Neural cell (in vitro differentiated cells): ENCODE results near the gene KRTAP12-2.

ENCODE experiments used
- EP300 ChIP-seq: fragments of 450-650 bp; conservative IDR thresholded peaks from 2 replicates; pipeline ENCODE4 v1.6.1; 2014; ENCODE audit warnings: antibody characterized with exemption, mild to moderate bottlenecking, moderate library complexity; ENCODE audit not compliant: poor library complexity, severe bottlenecking
- EZH2 ChIP-seq: fragments of 200-600, 300-800 bp; shearing (Covaris generic), sonication (generic); IDR thresholded peaks from 2 replicates; pipeline ENCODE4 v1.6.1; 2014; ENCODE audit warnings: antibody characterized with exemption, low read length, borderline replicate concordance, mild to moderate bottlenecking; ENCODE audit not compliant: insufficient read depth, poor library complexity, severe bottlenecking
- POLR2AphosphoS5 ChIP-seq: IDR thresholded peaks from 2 replicates; pipeline ENCODE4 v1.6.1; 2012
- TAF1 ChIP-seq: IDR thresholded peaks from 2 replicates; pipeline ENCODE4 v1.6.1; 2012; ENCODE audit warnings: low read depth
- TF ChIP-seq, protein P1 (sequence below): fragments of 450-650 bp; IDR thresholded peaks from 2 replicates; pipeline ENCODE4 v1.5.1; 2014; ENCODE audit warnings: antibody characterized with exemption, mild to moderate bottlenecking, moderate library complexity; ENCODE audit not compliant: poor library complexity, severe bottlenecking

DNA sequence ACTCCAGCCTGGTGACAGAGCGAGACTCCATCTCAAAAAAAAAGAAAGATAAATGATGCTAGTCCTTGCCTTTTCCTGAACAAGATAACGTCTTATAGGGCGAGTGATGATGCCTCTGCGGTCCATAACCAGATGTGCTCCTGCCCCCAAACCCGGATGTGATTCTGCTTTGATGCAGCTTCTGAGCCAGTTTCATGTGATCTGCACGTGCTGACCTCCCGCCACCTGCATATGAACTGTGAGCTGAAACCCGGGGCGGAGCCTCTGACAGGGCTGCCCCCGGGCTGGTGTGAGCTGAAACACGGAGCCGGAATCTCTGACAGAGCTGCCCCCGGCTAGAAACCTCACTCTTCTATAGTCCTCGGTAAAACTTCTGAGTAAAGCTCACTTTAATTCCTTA, 13.6 kb downstream of the KRTAP12-2 start:
- TF ChIP-seq, protein P1, sequence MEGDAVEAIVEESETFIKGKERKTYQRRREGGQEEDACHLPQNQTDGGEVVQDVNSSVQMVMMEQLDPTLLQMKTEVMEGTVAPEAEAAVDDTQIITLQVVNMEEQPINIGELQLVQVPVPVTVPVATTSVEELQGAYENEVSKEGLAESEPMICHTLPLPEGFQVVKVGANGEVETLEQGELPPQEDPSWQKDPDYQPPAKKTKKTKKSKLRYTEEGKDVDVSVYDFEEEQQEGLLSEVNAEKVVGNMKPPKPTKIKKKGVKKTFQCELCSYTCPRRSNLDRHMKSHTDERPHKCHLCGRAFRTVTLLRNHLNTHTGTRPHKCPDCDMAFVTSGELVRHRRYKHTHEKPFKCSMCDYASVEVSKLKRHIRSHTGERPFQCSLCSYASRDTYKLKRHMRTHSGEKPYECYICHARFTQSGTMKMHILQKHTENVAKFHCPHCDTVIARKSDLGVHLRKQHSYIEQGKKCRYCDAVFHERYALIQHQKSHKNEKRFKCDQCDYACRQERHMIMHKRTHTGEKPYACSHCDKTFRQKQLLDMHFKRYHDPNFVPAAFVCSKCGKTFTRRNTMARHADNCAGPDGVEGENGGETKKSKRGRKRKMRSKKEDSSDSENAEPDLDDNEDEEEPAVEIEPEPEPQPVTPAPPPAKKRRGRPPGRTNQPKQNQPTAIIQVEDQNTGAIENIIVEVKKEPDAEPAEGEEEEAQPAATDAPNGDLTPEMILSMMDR, result no peak
- TF ChIP-seq TAF1 (no peak), POLR2AphosphoS5 (no peak), EZH2 (no peak), EP300 (no peak)
